ENCODE data around the gene ZDHHC3. TPM values are rescaled to one million over a fixed set of nuclear protein-coding genes. Genes with fewer than 3 reads are reported as not detected.

The ZDHHC3 gene
- total RNA-seq, 1 donor from 2014 or later = 66.6 TPM

GRCh38 chr3:44993471-44994205, 17.7 kb upstream of the ZDHHC3 start:
- Histone ChIP-seq H3K9ac (ENCODE audit: low read length) (no peak overlapping the region), H3K4me2 (ENCODE audit: low read length) (peak overlapping the region; percentile 16), H3K79me2 (ENCODE audit: insufficient read depth, low read length) (peaks cover 21% of the 10 kb centered on the region), H4K20me1 (ENCODE audit: insufficient read depth, low read length) (peaks cover 71% of the 10 kb centered on the region), H3K4me1 (ENCODE audit: insufficient read depth, low read length) (peaks cover 25% of the 10 kb centered on the region), H3K36me3 (ENCODE audit: insufficient read depth, low read length) (peaks cover 18% of the 10 kb centered on the region), H3K9me3 (ENCODE audit: insufficient read depth, low read depth, low read length) (no peaks in the 10 kb centered on the region), H2AFZ (ENCODE audit: low read depth, low read length) (no peak overlapping the region), H3K27me3 (ENCODE audit: insufficient read depth, low read length) (no peaks in the 10 kb centered on the region), H3K4me3 (ENCODE audit: insufficient read depth, low read depth, low read length) (no peak overlapping the region), H3K27ac (ENCODE audit: low read depth, low read length) (peak overlapping the region; percentile 37)
- Mint-ChIP-seq H3K9me3 (ENCODE audit: unreplicated experiment) (no peaks in the 10 kb centered on the region), H3K27ac (ENCODE audit: unreplicated experiment) (no peak overlapping the region), H3K27me3 (ENCODE audit: low read depth, unreplicated experiment) (no peaks in the 10 kb centered on the region), H3K4me3 (ENCODE audit: unreplicated experiment) (no peak overlapping the region), H3K4me1 (ENCODE audit: low read depth, unreplicated experiment) (peaks cover 41% of the 10 kb centered on the region), H3K36me3 (ENCODE audit: low read depth, unreplicated experiment) (peaks cover 25% of the 10 kb centered on the region)
- FAIRE-seq (peak; percentile 34), DNase-seq (ENCODE audit: low read depth) (peak; percentile 66)
- TF ChIP-seq EZH2 (IDR thresholded peaks at IDR 0.05; ENCODE audit: insufficient read depth, low read length) (no peak), CTCF (IDR thresholded peaks at IDR 0.05; ENCODE audit: insufficient read depth, low read depth, low read length) (no peak)

- Histone ChIP-seq H3K4me3 (ENCODE audit: insufficient read depth, low read depth, low read length) (no peak overlapping the region), H3K27me3 (ENCODE audit: insufficient read depth, low read length) (no peaks in the 10 kb centered on the region), H3K9ac (ENCODE audit: low read length) (no peak overlapping the region), H3K4me2 (ENCODE audit: low read length) (peak overlapping the region; percentile 16), H3K36me3 (ENCODE audit: insufficient read depth, low read length) (peaks cover 13% of the 10 kb centered on the region), H3K27ac (ENCODE audit: low read depth, low read length) (peak overlapping the region; percentile 37), H3K9me3 (ENCODE audit: insufficient read depth, low read depth, low read length) (no peaks in the 10 kb centered on the region), H2AFZ (ENCODE audit: low read depth, low read length) (no peak overlapping the region), H3K4me1 (ENCODE audit: insufficient read depth, low read length) (peaks cover 25% of the 10 kb centered on the region), H4K20me1 (ENCODE audit: insufficient read depth, low read length) (peaks cover 79% of the 10 kb centered on the region), H3K79me2 (ENCODE audit: insufficient read depth, low read length) (peaks cover 26% of the 10 kb centered on the region)
- peak; percentile 78 for TF ChIP-seq CTCF (IDR thresholded peaks at IDR 0.05; ENCODE audit: insufficient read depth, low read depth, low read length)
- TF ChIP-seq EZH2 (IDR thresholded peaks at IDR 0.05; ENCODE audit: insufficient read depth, low read length) = no peak
- no peaks in the 10 kb centered on the region for H3K27me3 Mint-ChIP-seq (ENCODE audit: low read depth, unreplicated experiment)
- peak overlapping the region; percentile 18 for H3K27ac Mint-ChIP-seq (ENCODE audit: unreplicated experiment)
- FAIRE-seq (no peak), DNase-seq (ENCODE audit: low read depth) (no peak)
- no peak overlapping the region for H3K4me3 Mint-ChIP-seq (ENCODE audit: unreplicated experiment)
- peaks cover 25% of the 10 kb centered on the region for H3K36me3 Mint-ChIP-seq (ENCODE audit: low read depth, unreplicated experiment)
- peaks cover 45% of the 10 kb centered on the region for H3K4me1 Mint-ChIP-seq (ENCODE audit: low read depth, unreplicated experiment)
- no peaks in the 10 kb centered on the region for H3K9me3 Mint-ChIP-seq (ENCODE audit: unreplicated experiment)
Observed at GRCh38 chr3:44992555-44993470, 16.8 kb upstream of the ZDHHC3 start.
